HL-60 (cell line): Measurements from ENCODE around the gene TMEM184B.
A peak's percentile ranks its signal among the peaks of the same experiment; 100 is the strongest.

Experiments used
- DNase-seq, 2 experiments: peaks; one replicate each; pipeline ENCODE4 v3.0.0-alpha.2; 2010 to 2020; ENCODE audit warnings: low read depth in 1 of 2, low spot score in 1 of 2
- H3K27ac ChIP-seq: fragments of 250-450 bp; sonication (Bioruptor Pico); replicated peaks from 2 replicates; pipeline ENCODE4 v1.5.1; 2020; ENCODE audit warnings: mild to moderate bottlenecking, moderate library complexity
- H3K27me3 ChIP-seq: fragments of 250-450 bp; sonication (Bioruptor Pico); 2 replicates; pipeline ENCODE4 v1.5.1; 2021; ENCODE audit warnings: mild to moderate bottlenecking, moderate library complexity; ENCODE audit not compliant: insufficient read depth, poor library complexity, severe bottlenecking
- H3K4me3 ChIP-seq: replicated peaks from 2 replicates; pipeline ENCODE4 v1.5.1; 2011; ENCODE audit warnings: mild to moderate bottlenecking, control low read depth, low read length; ENCODE audit not compliant: insufficient read depth
- GABPA ChIP-seq: IDR thresholded peaks from 2 replicates; pipeline ENCODE4 v1.6.1; 2012; ENCODE audit warnings: low read depth
- POLR2AphosphoS5 ChIP-seq: IDR thresholded peaks from 2 replicates; pipeline ENCODE4 v1.6.1; 2012; ENCODE audit warnings: low read depth
- SPI1 ChIP-seq: IDR thresholded peaks from 2 replicates; pipeline ENCODE4 v1.6.1; 2012; ENCODE audit warnings: low read depth, mild to moderate bottlenecking, borderline replicate concordance
- TF ChIP-seq, protein P1 (sequence below): IDR thresholded peaks from one replicate; pipeline ENCODE4 v1.5.1; 2011; ENCODE audit warnings: low read length, control low read depth, inconsistent platforms; ENCODE audit not compliant: insufficient read depth
- TF ChIP-seq, protein P2 (sequence below): IDR thresholded peaks from 2 replicates; pipeline ENCODE4 v1.6.1; 2012; ENCODE audit warnings: low read depth; ENCODE audit not compliant: insufficient replicate concordance

Gene TMEM184B

DNA sequence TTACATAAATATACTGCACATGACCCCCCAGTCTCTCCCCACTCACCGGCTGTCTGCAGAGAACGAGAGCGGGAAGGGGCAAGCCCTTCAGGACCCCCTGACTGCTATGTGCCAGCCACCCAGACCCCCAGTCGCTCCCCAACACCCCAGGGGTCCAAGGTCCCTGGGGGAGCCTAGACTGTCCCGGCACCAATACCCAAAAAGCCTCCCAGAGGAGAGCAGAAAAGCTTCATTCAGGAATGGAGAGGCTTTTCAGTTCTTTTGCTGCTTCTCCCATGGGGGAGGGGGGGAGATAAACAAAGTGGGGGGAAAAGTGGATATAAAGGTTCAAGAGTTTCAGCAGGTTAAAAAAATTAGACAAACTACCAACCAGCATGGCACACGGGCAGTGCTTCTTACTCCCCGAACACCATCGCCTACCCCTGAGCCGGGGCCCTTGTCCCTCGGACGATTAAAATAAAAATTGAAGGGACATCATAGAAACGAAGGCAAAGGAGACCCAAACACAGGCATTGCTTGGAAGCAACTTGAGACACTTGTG lies 43.1 kb upstream of the TMEM184B start:
- Histone ChIP-seq H3K4me3 (peak overlapping the region; percentile 67), H3K27ac (peak overlapping the region; percentile 69), H3K27me3 (no peaks in the 10 kb centered on the region)
- peak in 1 of 2 experiments; percentile 24 for DNase-seq
- TF ChIP-seq SPI1 (no peak), POLR2AphosphoS5 (no peak), GABPA (no peak)
- TF ChIP-seq, protein P1, sequence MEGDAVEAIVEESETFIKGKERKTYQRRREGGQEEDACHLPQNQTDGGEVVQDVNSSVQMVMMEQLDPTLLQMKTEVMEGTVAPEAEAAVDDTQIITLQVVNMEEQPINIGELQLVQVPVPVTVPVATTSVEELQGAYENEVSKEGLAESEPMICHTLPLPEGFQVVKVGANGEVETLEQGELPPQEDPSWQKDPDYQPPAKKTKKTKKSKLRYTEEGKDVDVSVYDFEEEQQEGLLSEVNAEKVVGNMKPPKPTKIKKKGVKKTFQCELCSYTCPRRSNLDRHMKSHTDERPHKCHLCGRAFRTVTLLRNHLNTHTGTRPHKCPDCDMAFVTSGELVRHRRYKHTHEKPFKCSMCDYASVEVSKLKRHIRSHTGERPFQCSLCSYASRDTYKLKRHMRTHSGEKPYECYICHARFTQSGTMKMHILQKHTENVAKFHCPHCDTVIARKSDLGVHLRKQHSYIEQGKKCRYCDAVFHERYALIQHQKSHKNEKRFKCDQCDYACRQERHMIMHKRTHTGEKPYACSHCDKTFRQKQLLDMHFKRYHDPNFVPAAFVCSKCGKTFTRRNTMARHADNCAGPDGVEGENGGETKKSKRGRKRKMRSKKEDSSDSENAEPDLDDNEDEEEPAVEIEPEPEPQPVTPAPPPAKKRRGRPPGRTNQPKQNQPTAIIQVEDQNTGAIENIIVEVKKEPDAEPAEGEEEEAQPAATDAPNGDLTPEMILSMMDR: no peak
- TF ChIP-seq, protein P2, sequence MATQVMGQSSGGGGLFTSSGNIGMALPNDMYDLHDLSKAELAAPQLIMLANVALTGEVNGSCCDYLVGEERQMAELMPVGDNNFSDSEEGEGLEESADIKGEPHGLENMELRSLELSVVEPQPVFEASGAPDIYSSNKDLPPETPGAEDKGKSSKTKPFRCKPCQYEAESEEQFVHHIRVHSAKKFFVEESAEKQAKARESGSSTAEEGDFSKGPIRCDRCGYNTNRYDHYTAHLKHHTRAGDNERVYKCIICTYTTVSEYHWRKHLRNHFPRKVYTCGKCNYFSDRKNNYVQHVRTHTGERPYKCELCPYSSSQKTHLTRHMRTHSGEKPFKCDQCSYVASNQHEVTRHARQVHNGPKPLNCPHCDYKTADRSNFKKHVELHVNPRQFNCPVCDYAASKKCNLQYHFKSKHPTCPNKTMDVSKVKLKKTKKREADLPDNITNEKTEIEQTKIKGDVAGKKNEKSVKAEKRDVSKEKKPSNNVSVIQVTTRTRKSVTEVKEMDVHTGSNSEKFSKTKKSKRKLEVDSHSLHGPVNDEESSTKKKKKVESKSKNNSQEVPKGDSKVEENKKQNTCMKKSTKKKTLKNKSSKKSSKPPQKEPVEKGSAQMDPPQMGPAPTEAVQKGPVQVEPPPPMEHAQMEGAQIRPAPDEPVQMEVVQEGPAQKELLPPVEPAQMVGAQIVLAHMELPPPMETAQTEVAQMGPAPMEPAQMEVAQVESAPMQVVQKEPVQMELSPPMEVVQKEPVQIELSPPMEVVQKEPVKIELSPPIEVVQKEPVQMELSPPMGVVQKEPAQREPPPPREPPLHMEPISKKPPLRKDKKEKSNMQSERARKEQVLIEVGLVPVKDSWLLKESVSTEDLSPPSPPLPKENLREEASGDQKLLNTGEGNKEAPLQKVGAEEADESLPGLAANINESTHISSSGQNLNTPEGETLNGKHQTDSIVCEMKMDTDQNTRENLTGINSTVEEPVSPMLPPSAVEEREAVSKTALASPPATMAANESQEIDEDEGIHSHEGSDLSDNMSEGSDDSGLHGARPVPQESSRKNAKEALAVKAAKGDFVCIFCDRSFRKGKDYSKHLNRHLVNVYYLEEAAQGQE: no peak

DNA sequence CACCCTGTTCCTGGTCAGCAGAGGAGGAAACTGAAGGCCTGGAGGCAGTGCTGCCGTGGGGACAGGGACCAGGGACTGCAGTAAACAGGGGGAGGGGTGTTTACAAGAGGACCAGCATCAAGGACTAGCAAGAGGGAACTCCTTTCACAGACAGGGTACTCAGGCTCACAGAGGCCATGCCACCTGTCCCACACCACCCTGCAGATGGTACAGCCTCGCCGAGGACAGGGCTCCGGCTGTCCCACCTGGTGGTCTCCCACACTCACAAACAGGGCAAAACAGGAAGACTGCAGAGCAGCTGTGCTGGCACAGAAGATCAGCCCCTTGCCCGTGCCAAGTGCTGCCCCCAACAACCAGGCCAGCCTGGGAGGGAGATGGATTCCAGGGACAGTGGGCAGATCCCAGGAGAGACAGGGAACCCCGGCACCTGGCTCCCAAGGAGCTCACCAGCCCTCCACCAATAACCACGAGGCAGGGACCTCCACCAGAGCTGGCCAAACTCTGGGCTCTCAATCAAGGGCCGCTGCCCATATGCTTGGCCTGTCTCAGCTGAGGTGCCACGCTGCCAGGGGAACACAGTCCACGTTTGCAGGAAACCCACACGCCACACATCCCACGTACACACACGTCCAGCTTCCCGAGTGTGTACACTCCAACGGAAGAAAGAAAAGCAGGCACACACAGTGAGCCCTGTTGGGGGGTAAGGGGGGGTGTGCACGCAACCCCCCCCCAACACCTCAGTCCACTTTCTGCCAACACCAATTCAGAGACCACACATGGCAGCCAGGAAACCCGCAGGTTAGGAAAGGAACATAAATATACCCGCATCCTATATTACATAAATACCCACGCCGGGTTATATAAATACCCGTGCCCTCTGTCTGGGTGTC lies 42.4 kb upstream of the TMEM184B start:
- no peak for TF ChIP-seq SPI1
- no peak for DNase-seq
- no peaks in the 10 kb centered on the region for H3K27me3 ChIP-seq
- H3K4me3 ChIP-seq: peak overlapping the region; percentile 67
- H3K27ac ChIP-seq: no peak overlapping the region

DNA sequence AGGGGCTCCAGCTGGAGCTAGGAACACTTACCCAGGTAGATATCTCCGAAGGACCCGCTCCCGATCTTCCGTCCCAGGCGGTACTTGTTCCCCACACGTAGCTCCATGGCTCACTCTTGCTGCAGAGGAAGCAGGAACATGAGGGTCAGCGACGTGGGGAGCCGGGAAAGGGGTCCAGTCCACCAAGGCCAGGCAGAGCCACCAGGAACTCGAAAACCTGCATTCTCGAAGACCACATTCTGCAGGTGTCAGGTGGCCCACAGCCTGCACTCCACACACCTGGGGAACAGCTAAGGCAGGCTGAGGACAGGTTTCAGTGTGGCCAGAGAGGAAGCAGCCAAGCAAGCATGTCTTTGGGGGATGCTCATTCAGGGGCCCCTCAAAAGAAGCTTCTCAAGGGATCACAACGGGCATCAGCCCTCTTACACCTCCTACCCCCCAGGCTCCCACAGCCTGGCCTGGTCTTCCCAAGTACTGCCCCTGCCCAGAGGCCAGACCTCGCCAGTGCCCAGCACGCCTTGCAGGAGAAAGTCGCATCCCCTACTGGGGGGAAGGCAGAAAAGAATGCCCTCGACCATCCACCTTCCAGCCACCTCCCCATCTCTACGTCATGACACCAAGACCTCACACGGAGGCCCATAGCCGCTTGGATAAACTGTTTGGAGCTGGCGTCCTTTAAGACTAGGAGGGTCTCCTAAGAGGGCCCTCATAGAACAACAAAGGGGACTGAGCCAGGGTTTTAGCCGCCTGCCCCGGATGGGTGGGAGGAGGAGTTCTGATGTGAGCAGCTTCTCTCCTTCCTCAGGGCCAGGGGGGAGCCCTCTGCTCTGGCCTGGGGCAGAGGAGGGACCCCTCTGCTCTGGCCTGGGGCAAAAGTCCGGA lies 41.5 kb upstream of the TMEM184B start:
- Histone ChIP-seq H3K4me3 (no peak overlapping the region), H3K27ac (no peak overlapping the region), H3K27me3 (no peaks in the 10 kb centered on the region)
- TF ChIP-seq, protein P2: no peak
- TF ChIP-seq POLR2AphosphoS5 (no peak), SPI1 (no peak), GABPA (no peak)
- TF ChIP-seq, protein P1: no peak
- no peak for DNase-seq

DNA sequence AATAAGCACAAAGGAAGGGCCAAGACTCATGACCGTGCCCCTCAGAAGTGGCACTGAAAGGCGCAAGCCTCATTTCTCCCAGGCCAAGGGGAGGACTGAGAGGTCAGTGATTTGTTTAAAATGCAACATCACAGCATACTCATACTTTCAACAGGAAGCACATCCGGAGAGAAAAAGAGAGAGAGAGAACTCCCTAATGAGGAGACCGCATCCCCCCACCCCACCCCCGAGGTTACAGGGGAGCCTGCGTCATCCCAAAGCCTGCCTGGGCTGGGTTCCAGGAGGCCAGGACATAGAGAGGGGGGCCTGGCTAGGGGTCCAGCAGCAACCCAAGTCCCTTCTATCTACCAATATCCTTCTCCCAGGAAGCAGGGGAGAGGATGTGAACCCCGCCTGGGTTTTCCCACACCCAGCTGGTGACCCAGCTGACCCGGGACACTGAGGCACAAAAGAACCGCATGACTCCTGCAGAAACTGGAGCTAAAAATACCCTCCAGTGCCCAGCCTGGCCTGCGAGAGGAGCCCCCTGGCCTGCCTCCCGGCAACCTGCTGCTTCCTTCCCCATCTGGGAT lies 40.7 kb upstream of the TMEM184B start:
- H3K4me3 ChIP-seq: no peak overlapping the region
- H3K27me3 ChIP-seq: no peaks in the 10 kb centered on the region
- DNase-seq: no peak
- TF ChIP-seq, protein P1: no peak
- no peak for TF ChIP-seq SPI1
- TF ChIP-seq, protein P2: no peak
- TF ChIP-seq GABPA: no peak
- TF ChIP-seq POLR2AphosphoS5: no peak
- no peak overlapping the region for H3K27ac ChIP-seq
